ENCODE results near the gene NEURL1.
A peak's percentile ranks its signal among the peaks of the same experiment; 100 is the strongest.
"Not testable (repeated sequence)": the region's sequence is repeated elsewhere in the genome, so short reads cannot be mapped to it uniquely, and the experiment has no call there.

NEURL1 gene

DNA sequence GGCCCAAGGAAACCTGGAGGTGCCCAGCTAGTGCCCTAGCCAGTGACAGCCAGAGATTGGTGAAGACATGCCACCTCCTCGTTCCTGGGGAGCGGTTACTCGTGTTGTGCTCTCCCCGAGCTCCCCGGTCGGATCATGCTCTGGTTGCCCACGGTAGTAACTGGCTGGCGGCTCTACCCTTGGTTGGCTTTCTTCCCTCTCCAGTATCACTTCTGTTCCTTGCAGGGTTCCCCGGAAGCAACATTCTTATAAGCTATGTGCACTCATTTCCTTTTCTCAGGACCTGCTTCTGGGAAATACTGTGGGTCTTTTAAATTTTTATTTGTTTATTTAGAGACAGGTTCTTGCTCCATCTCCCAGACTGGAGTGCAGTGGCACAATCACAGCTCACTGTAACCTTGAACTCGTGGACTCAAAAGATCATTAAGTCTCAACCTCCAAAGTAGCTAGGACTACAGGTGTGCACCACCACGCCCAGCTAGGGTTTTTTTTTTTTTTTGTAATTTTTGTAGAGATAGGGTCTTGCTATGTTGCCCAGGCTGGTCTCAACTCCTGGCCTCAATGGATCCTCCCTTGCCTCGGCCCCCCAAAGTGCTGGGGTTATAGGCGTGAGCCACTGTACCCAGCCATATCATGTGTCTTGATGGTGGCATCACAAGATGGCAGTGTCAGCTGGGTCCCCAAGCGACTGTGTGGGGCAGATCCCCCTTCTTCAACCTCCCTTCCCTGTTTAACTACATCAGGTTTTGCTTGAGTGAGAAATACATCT is 27.9 kb upstream of the NEURL1 start:
- DNase-seq, result no peak

DNA sequence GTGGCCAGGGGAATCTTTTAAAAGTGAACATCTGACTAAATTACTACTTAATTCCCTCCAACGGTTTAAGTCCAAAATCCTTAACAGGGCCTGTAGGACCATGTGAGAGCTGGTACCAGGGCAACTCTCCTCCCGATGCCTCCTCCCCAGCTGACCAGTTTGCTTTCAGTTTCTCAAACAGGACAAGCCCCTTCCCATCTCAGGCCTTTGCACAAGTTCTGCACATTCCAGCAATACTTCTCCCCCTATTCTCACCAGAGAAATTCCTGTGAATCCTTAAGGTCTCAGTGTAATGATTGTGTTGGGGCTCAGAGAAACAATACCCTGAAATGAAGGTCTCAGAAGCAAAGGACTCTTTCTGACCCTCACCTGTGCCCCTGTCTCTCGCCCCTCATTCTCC is 26.8 kb upstream of the NEURL1 start:
- DNase-seq, result no peak

DNA sequence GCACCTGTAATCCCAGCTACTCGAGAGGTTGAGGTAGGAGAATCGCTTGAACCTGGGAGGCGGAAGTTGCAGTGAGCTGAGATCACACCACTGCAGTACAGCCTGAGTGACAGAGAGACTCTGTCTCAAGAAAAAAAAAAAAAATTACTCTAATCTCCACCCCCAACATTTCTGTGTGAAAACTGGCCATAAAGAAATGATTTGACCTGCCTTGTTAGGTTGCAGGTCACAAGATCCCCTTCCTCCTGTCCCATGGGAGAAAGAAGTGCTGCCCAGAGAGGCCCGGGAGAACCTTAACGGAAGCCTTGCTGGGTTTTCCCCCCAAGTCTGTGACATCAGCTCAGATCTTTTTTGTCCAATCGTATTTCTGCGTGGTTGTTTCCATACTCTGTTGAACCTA is 26.1 kb upstream of the NEURL1 start:
- no peak for DNase-seq

DNA sequence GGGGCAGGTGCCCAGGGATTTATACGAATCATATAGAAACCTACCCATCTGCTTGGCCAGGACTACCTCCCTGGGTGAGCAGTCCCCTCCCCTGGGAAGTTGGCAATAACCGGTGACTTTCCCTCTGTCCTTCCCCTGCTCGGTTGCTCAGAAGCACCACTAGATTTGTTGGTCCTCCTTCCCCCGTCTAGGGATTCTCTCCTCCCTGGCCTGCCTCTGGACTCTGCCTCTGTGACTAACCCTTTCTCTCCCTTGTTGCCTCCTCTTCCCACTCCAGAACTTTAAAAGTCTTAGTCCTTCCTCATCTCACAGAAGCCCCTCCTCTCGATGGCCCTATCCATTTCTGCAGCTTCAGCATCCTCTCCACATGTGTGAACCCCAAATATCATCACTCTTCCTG is 24.3 kb upstream of the NEURL1 start:
- DNase-seq, result no peak

DNA sequence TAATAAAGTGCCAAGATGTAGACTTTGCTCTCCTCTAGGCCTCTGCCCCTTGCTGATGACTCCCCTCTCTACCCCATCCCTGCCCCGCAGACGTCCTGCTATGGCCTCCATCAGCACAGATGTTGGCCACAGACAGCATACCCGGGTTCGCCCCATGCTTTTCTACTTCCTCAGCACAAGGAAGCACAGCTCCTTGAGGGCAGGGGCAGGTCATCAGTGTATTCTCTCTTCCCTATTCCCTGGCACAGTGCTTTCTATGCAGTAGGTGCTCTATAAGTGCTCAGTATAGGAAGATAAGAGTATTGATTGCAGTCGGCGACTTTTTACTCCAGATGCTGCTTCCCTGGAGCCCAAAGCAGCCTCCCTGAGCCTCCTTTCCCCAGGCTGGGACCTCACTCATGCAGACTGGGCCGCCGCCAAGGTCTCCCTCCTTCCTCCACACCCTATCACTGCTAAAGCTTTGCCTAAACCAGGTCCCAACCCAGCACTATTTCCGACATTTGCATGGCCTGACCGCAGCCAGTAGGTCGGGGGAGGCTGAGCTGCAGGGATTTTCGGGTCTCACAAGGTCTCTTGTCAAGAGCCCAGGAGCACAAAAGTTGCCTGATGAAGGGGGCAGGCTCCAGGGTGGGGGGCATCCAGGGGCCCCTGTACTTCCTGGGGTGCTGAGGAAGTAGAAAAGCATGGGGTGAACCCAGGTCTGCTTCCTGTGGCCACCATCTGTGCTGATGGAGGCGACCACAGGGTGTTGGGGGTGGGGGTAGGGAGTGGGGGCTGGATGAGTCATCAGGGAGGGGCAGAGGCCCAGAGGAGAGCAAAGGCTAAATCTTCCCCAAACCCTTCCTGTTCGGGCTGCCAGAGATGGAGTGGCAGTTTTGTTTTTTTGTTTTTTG is 22.5 kb upstream of the NEURL1 start:
- DNase-seq, result no peak

DNA sequence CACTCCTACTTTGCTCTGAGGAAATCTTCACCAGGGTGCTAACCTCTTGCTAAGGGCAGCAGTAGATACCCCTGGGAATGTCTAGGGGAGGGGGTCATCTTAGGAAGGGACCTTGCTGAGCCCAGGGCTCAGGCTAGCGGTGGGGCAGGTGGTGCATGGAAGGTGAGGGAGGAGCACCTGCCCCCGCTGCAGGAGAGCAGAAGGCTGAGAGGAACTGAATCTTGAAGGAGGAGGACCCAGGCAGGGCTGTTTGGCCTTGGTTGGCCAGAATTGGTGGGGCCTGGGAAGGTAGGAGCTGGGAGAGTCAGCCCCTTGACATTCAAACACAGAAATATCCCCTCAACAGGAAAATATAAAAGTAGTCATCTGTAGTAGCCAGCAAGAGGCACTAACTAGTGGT is 21.5 kb upstream of the NEURL1 start:
- DNase-seq, result no peak

DNA sequence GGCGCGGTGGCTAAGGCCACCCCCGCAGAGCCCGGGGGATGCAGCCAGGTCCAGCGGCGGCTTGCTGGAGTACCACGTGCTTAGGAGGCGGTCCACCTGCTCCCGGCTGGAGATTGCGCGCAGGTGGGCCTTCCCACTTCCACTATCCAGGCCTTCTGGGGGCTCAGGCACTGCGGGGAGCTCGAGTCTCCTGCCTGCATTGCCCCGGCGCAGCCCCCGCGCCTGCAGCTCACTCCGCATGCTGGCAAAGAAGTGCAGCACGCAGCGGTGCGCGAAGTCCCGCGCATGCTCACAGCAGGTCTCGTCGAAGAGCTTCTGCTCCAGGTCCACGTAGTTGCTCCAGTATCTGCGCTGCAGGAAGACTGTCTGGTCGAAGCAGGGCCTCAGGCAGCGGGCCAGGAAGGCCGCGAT is 20.2 kb upstream of the NEURL1 start:
- DNase-seq, result no peak

DNA sequence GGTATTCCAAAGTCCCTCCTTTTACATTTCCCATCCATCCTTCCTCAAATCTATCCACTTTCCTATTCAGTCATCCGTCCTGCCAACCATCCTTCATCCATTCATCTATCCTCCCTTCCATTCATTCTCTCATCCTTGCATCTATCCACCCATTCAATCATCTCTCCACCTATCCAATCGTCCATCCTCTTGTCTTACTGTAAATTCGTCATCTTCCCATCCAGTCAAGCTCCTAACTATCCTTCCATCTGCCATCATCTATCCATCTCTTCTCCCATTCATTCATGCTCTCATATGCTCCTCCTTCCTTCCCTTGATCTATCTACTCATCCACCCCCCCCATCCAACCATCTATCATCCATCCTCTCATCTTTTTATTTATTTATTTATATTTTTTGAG is 19.4 kb upstream of the NEURL1 start:
- no peak for DNase-seq

DNA sequence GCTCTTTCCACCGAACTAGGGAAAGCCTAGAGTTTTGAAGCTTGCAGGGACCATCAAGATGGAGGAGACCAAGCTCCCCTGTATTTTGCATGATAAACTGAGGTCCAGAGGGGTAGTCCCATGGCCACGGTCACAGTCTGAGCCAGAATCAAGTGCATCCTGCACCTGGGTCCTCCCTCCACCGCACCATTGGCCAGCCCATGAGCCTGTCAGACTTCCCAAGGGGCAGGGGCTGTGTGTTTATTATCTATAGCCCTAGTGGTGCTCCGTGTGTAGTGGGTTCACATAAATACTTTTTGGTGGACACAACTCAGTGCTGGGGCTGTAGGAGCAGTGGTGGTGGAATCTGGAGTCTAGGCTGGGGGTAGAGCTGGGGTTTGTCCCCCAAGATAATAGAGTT is 18.1 kb upstream of the NEURL1 start:
- DNase-seq, result no peak

DNA sequence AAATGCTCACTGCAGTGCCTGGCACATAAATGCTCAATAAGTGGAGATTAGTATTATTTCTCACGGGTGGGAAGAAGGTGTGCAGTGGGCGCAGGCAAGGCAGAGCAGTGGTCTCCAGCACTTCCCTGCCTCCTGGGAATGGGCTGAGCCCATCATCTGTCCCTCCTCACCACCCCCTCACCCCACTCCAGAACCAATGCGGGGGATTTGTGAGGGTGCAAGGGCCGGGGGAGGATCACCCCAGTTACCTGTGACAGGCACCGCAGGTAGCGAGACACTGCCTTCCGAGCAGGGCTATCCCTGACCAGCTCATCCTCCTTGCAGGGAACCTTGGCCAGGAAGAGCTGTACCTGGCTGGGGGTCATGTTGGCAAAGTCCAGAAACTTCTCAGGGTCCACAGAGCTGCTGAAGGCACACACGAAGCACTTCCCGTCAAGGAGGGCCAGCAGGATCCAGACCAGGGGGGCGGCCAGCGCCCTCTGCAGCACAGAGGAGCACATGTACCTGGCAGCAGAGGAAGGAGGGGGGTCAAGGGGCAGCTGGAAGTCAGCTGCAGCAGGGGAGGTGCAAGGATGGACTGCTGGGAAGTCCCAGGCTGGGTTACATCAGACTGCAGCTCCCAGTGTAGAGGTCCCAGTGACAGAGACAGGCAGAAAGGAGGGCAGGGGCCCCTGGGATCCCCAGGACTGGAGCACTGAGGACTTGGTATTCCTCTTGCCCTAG is 17.3 kb upstream of the NEURL1 start:
- DNase-seq, result no peak

DNA sequence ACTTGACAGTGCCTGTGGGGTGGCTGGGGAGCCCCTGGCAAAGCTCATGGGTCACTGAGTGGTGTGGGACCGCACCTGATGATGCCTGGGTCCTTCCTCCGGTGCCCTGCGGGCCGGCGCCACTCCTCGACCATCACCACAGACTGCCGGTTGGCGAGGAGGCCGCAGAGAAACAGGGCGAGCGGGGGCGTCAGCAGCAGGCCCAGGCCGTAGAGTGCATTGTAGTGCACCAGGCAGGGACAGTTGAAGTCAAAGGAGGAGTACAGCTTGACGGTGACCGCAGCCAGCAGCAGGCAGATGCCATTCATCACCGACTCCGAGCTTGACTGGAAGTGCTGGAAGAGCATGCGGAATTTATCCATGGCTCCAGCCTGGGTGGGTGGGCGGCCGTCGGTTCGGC is 14.8 kb upstream of the NEURL1 start:
- DNase-seq, result no peak

DNA sequence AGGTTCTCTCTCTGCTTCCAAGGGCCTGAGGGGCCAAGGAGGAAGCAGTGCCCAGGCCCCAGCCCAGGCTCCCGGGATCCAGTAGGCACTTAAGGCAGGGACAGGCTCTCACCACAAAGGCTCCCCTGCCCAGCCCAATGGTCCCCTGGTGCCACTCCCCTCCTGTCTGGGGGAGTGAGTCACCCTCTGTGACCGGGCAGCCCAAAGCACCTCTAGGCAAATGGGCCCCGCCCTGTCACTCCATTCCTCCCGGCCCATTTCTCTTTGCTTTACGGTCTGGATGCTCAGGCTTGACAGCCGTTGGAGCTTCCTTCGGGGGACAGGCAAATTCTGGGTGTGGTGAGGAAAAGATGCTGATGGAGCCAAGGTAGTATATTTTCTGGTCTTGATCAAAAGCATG is 14.4 kb upstream of the NEURL1 start, which contains the start of gene CALHM3:
CALHM3 (minus strand) TSS at position 106 of the 400 bp plus-strand sequence. CDS start 208 bp downstream, outside the sequence.
- DNase-seq, result no peak

DNA sequence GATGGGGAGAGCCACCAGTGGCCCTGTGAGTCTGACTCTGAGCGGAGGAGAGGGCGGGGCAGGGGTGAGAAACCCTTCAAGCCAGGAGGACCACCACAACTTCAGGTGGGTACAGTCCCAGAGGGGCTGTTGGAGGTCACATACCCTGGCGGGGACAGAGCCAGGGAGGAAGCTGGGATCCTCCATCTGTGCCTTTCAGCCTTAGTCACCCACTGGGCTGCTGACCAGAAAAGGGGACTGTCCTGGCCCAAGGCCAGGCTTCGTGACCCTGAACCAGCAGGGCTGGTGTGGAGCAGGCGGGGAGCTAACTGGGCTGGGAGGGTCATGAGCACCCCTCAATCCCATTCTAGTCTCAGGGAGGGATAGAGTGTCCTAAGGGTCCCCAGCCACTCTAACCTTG is 13.0 kb upstream of the NEURL1 start:
- DNase-seq, result no peak

DNA sequence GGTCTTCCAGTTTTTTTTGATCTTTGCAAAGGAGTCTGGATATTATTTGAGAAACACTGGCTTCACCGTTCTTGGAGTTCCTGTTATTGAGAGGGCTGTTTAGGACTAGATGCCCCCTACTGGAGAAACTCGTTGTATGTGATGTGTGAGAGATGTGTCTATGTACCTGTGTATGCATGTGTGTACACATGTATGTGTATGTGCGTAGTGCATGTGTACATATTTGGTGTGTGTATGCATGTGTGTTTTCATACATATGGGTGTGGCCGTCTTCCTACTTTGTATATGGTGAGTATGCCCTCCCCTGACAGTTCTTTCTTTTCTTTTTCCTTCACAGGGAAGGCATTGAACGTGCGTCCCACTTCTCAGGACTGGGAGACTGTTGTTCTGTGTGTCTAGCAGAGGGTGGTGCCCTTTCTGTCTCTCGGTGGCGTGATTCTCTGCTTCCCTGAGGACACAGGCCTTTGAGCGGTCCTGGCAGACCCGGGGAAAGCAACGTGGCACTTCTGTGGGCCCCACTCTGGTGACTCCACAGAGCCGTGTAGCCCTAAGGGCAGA is 11.5 kb upstream of the NEURL1 start:
- DNase-seq, result peak; percentile 27

DNA sequence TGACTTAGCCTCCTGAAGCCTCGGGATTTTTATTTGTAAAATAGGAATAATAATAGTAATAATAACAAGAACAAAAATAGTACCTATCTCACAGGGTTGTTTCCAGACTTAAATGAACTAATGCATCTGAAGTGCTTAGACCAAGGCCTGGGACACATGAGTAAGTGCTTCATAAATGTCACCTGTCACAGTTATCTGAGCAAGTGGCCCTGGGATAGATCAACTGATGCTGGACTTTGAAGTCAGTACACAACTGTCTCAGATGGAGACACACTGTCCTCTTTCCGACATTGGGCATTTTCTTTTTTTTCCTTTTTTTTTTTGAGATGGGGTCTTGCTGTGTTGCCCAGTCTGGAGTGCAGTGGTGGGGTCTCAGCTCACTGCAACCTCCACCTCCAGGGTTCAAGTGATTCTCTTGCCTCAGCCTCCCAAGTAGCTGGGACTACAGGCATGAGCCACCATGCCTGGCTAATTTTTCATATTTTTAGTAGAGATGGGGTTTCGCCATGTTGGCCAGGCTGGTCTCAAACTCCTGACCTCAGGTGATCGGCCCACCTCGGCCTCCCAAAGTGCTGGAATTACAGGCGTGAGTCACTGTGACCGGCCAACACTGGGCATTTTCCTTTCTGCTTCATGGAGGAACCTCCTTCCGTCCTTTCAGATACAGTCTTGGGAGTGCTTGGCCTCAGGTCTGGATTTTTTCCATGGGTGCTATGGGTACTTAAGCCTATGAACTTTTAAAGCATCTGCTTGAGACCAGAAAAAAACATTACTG is 6.7 kb upstream of the NEURL1 start:
- DNase-seq, result not testable (repeated sequence)

DNA sequence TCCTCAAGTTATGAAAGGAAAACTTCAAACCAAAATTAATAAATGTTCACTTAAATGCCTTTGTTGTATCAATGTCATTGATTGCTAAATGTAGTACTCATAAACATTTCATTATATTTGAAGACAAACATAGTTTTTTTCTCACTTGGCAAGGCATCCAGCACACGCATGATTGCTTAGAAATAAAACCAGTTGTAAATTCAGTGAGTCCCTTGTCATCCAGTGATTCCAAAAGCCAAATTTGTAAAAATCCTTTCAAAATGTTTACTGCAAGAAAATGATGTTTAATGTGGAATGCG is 6.1 kb upstream of the NEURL1 start:
- DNase-seq, result no peak

DNA sequence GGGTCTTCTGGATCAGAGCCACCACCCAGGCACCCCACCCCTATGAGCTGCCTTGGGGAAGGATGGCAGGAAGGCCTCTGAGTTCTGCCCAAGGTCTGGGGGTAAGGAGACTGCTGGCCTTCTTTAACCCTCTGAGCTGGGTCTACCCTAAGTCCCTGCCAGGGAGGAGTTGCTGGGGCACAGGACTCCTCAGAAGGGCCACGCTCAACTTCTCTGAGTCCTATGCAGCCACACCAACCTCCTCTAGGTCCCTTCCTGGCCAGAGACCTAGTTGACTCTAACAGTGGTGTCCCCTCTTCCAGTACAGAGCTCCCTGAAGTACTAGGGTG is 2.6 kb upstream of the NEURL1 start:
- DNase-seq, result no peak

DNA sequence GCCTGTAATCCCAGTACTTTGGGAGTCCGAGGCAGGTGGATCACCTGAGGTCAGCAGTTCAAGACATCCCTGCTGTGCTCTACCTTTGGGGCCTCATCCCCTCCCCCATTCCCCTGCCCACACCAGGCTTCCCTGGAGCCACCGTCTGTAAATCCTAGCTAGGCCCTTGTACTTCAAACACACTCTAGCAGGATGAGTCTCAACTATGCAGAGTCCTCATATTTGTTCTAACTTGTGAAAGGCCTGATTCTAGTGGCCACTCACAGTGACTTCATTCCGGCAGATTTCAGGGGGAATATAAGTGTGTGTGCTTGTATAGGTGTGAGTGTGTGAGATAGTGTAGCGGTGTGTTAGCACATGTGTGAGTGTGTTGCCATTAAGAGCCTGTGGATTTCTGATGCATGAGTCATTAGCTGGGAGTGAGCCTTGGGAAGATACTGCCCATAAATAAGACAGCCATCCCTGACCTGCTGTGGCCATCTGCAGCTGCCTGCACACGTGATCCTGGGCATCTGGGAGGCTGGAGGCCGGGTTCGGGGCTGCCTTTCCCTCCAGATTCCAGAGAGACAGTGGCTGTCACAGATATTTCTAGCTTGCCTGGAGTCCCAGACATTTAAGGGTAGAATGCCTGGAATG is 1.7 kb upstream of the NEURL1 start:
- no peak for DNase-seq

DNA sequence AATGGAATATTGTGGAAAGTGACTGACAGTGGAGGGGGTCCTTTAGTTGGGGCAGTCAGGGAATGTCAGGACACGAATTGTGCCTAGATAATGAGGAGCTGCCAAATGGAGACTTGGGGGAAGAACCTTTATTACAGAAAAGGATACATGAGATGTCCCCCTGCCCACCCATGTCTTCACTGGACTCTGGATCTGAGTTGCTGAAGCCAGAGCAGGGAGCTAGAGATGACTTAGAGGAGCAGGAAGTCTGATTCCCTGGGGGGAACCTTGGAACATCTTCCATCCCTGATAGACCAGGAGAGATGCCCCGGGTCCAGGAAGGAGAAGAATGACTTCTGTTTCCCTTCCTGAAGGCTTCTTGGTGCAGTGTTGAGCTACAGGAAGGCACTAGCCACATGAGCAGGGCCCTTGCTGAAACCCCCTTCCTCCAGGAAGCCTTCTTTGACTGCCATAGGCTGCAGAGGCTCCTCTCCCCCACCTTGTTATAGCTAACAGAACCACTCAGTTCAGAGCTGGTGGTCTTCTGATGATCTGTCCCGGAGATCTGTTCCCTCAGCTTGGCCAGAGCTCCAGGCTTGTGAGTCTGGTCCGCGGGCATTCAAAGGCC is 747 bp upstream of the NEURL1 start:
- no peak for DNase-seq

DNA sequence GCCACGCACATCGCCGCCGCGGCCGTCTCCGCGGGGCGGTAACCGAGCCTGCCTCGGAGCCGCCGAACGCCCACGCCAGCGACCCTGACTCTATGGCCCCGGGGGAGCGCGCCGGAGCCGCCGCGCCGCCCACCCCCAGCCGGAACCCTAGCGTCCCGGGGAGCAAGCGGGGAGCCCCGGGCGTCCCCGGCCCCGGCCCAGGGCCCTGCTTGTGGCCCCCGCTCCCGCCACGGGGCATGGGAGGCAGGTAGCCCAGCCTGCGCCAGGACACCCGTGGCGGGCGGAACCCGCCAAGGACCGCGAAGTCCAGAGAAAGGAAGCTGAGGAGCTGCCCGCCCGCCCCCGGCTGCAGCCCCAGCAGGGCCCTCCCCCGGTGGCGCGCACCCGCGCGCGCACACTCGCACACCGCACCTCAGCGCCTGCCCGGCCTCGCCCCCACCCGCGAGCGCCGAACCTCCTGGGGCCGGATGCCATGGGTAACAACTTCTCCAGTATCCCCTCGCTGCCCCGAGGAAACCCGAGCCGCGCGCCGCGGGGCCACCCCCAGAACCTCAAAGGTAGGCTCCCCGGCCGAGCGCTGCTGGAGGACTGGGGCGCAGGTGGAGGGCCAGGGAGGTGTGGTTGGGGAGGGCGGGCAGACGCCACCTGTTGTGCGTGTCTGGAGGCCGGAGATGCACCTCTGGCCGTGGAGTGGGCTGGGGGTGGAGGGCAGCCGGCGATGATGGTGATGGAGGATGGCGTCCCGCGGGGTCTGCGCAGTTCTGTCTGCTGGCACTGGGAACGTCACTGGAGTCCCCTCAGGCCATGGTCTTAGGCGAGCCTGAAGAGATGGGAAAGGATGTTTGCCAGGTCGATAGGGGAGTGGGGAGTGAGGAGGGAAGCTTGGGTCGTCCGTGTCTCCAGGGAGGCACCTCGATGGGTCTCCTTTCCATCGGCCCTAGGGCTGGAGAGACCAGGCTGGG is 692 bp downstream of the NEURL1 start:
- no peak for DNase-seq

DNA sequence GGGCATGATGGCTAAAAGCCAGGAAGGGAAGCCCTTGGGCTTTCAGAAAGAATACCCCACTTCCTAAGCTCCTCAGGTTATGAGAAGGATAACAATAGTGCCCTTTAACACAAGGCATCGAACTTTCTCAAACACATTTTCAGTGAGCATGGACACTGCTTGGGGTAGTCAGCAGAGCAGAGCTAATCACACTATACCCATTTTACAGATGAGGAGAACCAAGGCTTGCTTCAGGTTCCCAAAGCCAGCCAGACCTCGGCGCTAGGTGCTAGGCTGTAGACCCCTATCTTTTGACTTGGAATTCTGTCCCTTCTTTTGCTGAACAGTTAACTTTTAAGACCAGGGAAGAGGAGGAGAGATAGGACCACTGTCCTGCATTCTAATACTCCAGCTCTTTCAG is 1.8 kb downstream of the NEURL1 start:
- no peak for DNase-seq
